A172 (cell line): ENCODE measurements around the gene PRM2. TPM values are rescaled to one million over a fixed set of nuclear protein-coding genes. Genes with fewer than 3 reads are reported as not detected.

ENCODE experiments used
- DNase-seq: peaks from one replicate; pipeline ENCODE4 v3.0.0-alpha.2; 2015; ENCODE audit warnings: low spot score
- total RNA-seq: library from RNA; depleted of rRNA; stranded (reverse); fragments of >200 nt; shearing (Covaris generic); gene quantifications from 2 replicates; pipeline ENCODE4 v1.2.3, GENCODE V29; 2014; rRNA removed

PRM2 gene
- total RNA-seq, 1 experiment from 2014 or later, result not detected

GRCh38 chr16:11229906-11230305 lies 46.4 kb downstream of the PRM2 start:
- DNase-seq, result no peak

- no peak for DNase-seq
These were observed 46.8 kb downstream of the PRM2 start for GRCh38 chr16:11229432-11229831.

GRCh38 chr16:11225677-11226549 lies 50.4 kb downstream of the PRM2 start:
- DNase-seq, result no peak

Other genes starting within 250 kb of the PRM2 start
- 0.17 TPM in 1 of 2 replicates, not detected in the other for gene SOCS1, start 20.3 kb downstream of the PRM2 start, total RNA-seq
- not detected in 2 replicates for gene TNP2, start 7.2 kb downstream of the PRM2 start, total RNA-seq
- not detected in 2 replicates for gene PRM3, start 2.9 kb downstream of the PRM2 start, total RNA-seq
- not detected in 2 replicates for gene PRM1, start 4.8 kb upstream of the PRM2 start, total RNA-seq
- gene RMI2, start 69.0 kb upstream of the PRM2 start, total RNA-seq, result 29.8 and 33.7 TPM in 2 replicates